B cell (primary cell): ENCODE data around the gene C13orf42.

Source experiments
- CTCF ChIP-seq: fragments of 200-600 bp; IDR thresholded peaks from one replicate; pipeline ENCODE4 v1.8.0; 2022; ENCODE audit warnings: antibody characterized with exemption, mild to moderate bottlenecking
- EZH2 ChIP-seq: IDR thresholded peaks from 2 replicates; pipeline ENCODE4 v1.6.1; 2012; ENCODE audit warnings: borderline replicate concordance, low read depth, mild to moderate bottlenecking, moderate library complexity, low read length; ENCODE audit not compliant: insufficient read depth, poor library complexity, severe bottlenecking

GRCh38 chr13:51111997-51112396 lies 923 bp upstream of the C13orf42 start:
- TF ChIP-seq CTCF (no peak), EZH2 (no peak)
